Body of pancreas (tissue), 4 donors: Measurements from ENCODE around the gene SNX19.

Source experiments
- POLR2A ChIP-seq, 3 donors: fragments of 450-650 bp; IDR thresholded peaks; one replicate each; pipeline ENCODE4 v1.6.1; 2016; ENCODE audit warnings: antibody characterized with exemption in 3 of 3, mild to moderate bottlenecking in 2 of 3
- TF ChIP-seq, protein P1 (sequence below), 7 experiments: fragments of 450-650 bp in 4 of 7; fragments of 200-600 bp in 3 of 7; sonication (generic) in 3 of 7; IDR thresholded peaks; one replicate each; pipeline ENCODE4 v1.5.1; 2016 to 2019; ENCODE audit warnings: antibody characterized with exemption in 7 of 7

DNA sequence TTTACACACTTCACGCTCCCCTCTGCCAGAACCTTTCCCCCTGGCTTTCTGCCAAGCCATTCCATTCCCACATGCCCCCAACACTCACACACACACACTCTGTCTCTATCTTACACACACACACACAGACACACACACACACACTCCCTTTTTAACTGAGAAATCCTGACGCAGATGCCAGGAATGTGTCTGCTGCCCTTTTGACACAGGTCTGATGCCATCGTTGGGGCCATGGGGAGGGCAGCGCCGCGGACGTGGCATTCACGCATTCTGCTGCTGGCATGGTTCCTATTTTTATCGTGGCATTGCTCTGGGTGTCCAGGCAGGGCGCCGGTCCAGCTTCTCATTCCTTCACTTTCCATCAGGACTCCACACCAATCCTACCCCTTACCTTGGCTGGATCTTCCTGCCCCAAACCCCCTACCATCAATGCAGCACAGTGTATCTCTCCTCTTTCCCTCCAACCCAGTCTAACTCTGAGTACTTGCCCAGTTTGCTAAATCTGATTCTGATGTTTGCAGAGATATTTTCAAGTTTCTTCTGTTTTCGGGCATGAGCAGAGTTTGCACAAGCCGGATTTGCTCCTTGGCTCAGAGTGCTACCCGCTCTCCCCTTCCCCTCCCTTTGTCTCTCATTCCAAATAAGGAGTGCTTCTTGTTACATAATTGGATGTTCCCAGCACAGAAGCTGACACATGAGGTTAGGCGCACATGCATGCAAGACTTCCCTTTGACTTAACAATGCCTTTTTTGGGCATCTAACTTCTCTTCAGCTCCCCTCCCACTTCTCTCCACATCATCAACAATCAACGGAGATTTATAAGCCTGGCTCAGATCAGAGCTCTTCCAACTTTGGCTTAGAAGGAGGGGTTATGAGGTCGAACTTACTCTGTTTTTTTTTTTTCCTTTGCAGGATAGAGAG, 18.8 kb downstream of the SNX19 start:
- TF ChIP-seq, protein P1, sequence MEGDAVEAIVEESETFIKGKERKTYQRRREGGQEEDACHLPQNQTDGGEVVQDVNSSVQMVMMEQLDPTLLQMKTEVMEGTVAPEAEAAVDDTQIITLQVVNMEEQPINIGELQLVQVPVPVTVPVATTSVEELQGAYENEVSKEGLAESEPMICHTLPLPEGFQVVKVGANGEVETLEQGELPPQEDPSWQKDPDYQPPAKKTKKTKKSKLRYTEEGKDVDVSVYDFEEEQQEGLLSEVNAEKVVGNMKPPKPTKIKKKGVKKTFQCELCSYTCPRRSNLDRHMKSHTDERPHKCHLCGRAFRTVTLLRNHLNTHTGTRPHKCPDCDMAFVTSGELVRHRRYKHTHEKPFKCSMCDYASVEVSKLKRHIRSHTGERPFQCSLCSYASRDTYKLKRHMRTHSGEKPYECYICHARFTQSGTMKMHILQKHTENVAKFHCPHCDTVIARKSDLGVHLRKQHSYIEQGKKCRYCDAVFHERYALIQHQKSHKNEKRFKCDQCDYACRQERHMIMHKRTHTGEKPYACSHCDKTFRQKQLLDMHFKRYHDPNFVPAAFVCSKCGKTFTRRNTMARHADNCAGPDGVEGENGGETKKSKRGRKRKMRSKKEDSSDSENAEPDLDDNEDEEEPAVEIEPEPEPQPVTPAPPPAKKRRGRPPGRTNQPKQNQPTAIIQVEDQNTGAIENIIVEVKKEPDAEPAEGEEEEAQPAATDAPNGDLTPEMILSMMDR (IDR thresholded peaks at IDR 0.05) = no peak
- TF ChIP-seq POLR2A (IDR thresholded peaks at IDR 0.05) = no peak
